ENCODE data around the gene TRHDE. TPM values are rescaled to one million over a fixed set of nuclear protein-coding genes. Genes with fewer than 3 reads are reported as not detected.

Gene TRHDE
- total and polyA plus RNA-seq, 2 of the 13 experiments (the other 11 are each of a cell fraction or from before 2014, with no cell fraction given) = not detected

DNA sequence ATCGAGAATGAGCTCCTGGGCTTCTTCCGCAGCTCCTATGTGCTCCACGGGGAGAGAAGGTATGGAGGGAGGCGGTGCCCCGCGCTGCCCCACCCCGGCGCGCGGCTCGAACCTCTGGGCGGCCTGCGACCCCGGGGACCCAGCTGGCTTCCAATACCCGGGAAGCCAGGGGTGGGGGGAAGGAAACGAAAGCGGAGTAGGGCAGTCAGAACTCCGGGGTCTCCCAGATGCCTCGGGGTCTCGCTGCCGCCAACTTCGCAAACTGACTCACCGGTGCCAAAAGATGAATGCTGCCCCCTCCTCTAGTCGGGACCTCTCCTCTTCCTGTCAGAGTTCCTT is 1.3 kb downstream of the TRHDE start:
- Histone ChIP-seq H4K20me1 (ENCODE audit: insufficient read depth, low read length) (no peaks in the 10 kb centered on the region), H3K9me3 (ENCODE audit: low read length) (no peaks in the 10 kb centered on the region), H3K27me3 (ENCODE audit: control insufficient read depth in 1 of 2, insufficient read depth in 2 of 2, low read length in 2 of 2) (peaks cover 8 to 35% of the 10 kb centered on the region in 2 experiments), H3K36me3 (replicated peaks in 1 of 2; ENCODE audit: control insufficient read depth in 1 of 2, insufficient read depth in 2 of 2, low read length in 2 of 2) (no peaks in the 10 kb centered on the region), H3K4me3 (replicated peaks in 1 of 3; ENCODE audit: insufficient read depth in 1 of 3, low read depth in 2 of 3, low read length in 3 of 3) (no peak overlapping the region), H3K4me1 (ENCODE audit: insufficient read depth, low read length) (no peaks in the 10 kb centered on the region; the same call in 1 of the 2 replicates), H2AFZ (ENCODE audit: low read length) (no peak overlapping the region), H3K4me2 (ENCODE audit: low read depth, low read length) (no peak overlapping the region), H3K27ac (ENCODE audit: extremely low read length, insufficient read depth, low read length) (no peak overlapping the region), H3K9ac (ENCODE audit: insufficient read depth, low read depth, low read length) (no peak overlapping the region), H3K79me2 (ENCODE audit: insufficient read depth, low read length) (no peaks in the 10 kb centered on the region)
- ChIA-PET CTCF (ENCODE audit: low intra/inter-chr PET ratio, low total read pairs) (no interaction called here), POLR2A (no interaction called here)
- FAIRE-seq (no peak), DNase-seq (ENCODE audit: low spot score) (no peak), ATAC-seq (no peak)
- TF ChIP-seq, protein P1, sequence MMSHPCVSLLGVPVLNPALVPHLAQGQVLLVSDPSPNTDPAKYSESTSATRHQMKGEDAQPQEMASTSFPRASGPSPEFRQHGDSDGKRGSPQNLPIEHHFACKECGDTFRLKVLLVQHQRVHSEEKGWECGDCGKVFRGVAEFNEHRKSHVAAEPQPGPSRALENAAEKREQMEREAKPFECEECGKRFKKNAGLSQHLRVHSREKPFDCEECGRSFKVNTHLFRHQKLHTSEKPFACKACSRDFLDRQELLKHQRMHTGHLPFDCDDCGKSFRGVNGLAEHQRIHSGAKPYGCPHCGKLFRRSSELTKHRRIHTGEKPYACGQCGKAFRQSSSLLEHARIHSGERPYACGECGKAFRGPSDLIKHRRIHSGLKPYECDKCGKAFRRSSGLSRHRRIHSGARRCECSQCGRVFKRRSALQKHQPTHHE (CRISPR knock-in tag; IDR thresholded peaks at IDR 0.05; ENCODE audit: borderline replicate concordance) = no peak
- in situ Hi-C loops (cut with HindIII; ENCODE audit: extremely low pct_ligation_motif_present, low pct_unique_long_range_greater_than_20kb) (no loop called here), intact Hi-C loops (cut with micrococcal nuclease; ENCODE audit: unreplicated experiment) (no loop called here)
- 40% methylated on average over 11 of the region's 24 CpGs for WGBS (ENCODE audit: low lambda C conversion rate)
- no TSS peak for BruUV-seq (replicated peaks)

DNA sequence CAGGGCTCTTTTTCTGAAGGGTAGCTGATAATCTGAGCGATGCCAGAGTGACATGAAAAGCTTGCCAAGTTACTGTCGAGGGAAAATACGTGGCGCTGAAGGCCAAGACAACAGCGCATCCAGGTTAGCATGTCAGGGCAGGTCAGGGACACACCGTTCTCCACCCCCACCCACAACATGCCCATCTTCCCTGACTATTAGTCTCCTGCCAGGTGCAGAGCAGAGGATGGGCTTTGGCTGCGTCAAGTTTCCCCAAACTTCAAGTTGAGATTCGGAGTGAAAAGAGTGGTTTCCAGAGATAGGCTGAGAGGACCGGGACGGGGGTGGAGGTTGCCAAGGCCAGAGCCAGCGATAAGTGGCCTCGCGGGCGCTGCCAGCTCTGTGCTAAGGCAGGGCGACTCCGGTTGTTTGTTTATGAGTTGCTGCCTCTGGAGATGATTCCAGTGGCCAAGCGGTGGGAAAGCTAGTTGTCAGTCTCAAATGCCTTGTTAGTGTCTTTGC is 1.7 kb downstream of the TRHDE start:
- no peaks in the 10 kb centered on the region for H3K9me3 ChIP-seq (ENCODE audit: low read length)
- TF ChIP-seq NR2F6 (IDR thresholded peaks at IDR 0.05) = no peak
- TF ChIP-seq NR2F6 (CRISPR knock-in tag; IDR thresholded peaks at IDR 0.05) = no peak
- TF ChIP-seq GZF1 (CRISPR knock-in tag; IDR thresholded peaks at IDR 0.05) = no peak
- TF ChIP-seq, protein P2, sequence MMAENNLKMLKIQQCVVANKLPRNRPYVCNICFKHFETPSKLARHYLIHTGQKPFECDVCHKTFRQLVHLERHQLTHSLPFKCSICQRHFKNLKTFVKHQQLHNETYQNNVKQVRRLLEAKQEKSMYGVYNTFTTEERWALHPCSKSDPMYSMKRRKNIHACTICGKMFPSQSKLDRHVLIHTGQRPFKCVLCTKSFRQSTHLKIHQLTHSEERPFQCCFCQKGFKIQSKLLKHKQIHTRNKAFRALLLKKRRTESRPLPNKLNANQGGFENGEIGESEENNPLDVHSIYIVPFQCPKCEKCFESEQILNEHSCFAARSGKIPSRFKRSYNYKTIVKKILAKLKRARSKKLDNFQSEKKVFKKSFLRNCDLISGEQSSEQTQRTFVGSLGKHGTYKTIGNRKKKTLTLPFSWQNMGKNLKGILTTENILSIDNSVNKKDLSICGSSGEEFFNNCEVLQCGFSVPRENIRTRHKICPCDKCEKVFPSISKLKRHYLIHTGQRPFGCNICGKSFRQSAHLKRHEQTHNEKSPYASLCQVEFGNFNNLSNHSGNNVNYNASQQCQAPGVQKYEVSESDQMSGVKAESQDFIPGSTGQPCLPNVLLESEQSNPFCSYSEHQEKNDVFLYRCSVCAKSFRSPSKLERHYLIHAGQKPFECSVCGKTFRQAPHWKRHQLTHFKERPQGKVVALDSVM (CRISPR knock-in tag; IDR thresholded peaks at IDR 0.05) = no peak
- H3K4me3 ChIP-seq (replicated peaks in 1 of 3; ENCODE audit: insufficient read depth in 1 of 3, low read depth in 2 of 3, low read length in 3 of 3) = no peak overlapping the region
- POLR2A ChIA-PET = no interaction called here
- CTCF ChIA-PET (ENCODE audit: low intra/inter-chr PET ratio, low total read pairs) = no interaction called here
- BruUV-seq (replicated peaks) = no TSS peak
- H3K27ac ChIP-seq (ENCODE audit: extremely low read length, insufficient read depth, low read length) = no peak overlapping the region
- H3K4me1 ChIP-seq (ENCODE audit: insufficient read depth, low read length) = no peaks in the 10 kb centered on the region; the same call in 1 of the 2 replicates
- no peak for DNase-seq (ENCODE audit: low spot score)
- H3K79me2 ChIP-seq (ENCODE audit: insufficient read depth, low read length) = no peaks in the 10 kb centered on the region
- H2AFZ ChIP-seq (ENCODE audit: low read length) = no peak overlapping the region
- H3K9ac ChIP-seq (ENCODE audit: insufficient read depth, low read depth, low read length) = no peak overlapping the region
- H3K36me3 ChIP-seq (replicated peaks in 1 of 2; ENCODE audit: control insufficient read depth in 1 of 2, insufficient read depth in 2 of 2, low read length in 2 of 2) = no peaks in the 10 kb centered on the region
- in situ Hi-C loops (cut with HindIII; ENCODE audit: extremely low pct_ligation_motif_present, low pct_unique_long_range_greater_than_20kb) = no loop called here
- no peaks in the 10 kb centered on the region for H4K20me1 ChIP-seq (ENCODE audit: insufficient read depth, low read length)
- H3K27me3 ChIP-seq (ENCODE audit: control insufficient read depth in 1 of 2, insufficient read depth in 2 of 2, low read length in 2 of 2) = peaks cover 8 to 35% of the 10 kb centered on the region in 2 experiments
- FAIRE-seq = no peak
- intact Hi-C loops (cut with micrococcal nuclease; ENCODE audit: unreplicated experiment) = no loop called here
- H3K4me2 ChIP-seq (ENCODE audit: low read depth, low read length) = no peak overlapping the region
- no peak for ATAC-seq
- WGBS (ENCODE audit: low lambda C conversion rate) = 72% methylated on average over 17 of the region's 17 CpGs
